Upper lobe of left lung (tissue), 6 donors: ENCODE results near the gene PPIA. TPM values are rescaled to one million over a fixed set of nuclear protein-coding genes. Genes with fewer than 3 reads are reported as not detected.

ENCODE experiments used
- ATAC-seq, 2 donors: fragments of 200-7000 bp; cut with Tn5 transposase; one replicate each; pipeline ENCODE4 v1.9.1; 2022; ENCODE audit warnings: mild to moderate bottlenecking in 2 of 2, moderate library complexity in 2 of 2; ENCODE audit not compliant: low FRiP score in 2 of 2
- DNase-seq, 2 donors: peaks; one replicate each; pipeline ENCODE4 v3.0.0-alpha.2; 2019 to 2020
- H3K27ac ChIP-seq, 4 donors: fragments of 200-600 bp; sonication (generic); one replicate each; pipeline ENCODE4 v1.5.1; 2016 to 2019
- H3K27me3 ChIP-seq, 4 donors: fragments of 200-600 bp; sonication (generic); one replicate each; pipeline ENCODE4 v1.5.1; 2017 to 2019
- H3K36me3 ChIP-seq, 4 donors: fragments of 200-600 bp; sonication (generic); one replicate each; pipeline ENCODE4 v1.5.1; 2016 to 2019
- H3K4me1 ChIP-seq, 4 donors: fragments of 200-600 bp; sonication (generic); one replicate each; pipeline ENCODE4 v1.5.1; 2018 to 2019
- H3K4me3 ChIP-seq, 4 donors: fragments of 200-600 bp; sonication (generic); one replicate each; pipeline ENCODE4 v1.5.1; 2017 to 2019; ENCODE audit warnings: mild to moderate bottlenecking in 2 of 4, moderate library complexity in 1 of 4
- H3K9me3 ChIP-seq, 4 donors: fragments of 200-600 bp; sonication (generic); one replicate each; pipeline ENCODE4 v1.5.1; 2018 to 2019
- CTCF ChIP-seq, 6 experiments: fragments of 450-650 bp in 4 of 6; fragments of 200-600 bp in 2 of 6; sonication (generic) in 2 of 6; IDR thresholded peaks; one replicate each; pipeline ENCODE4 v1.5.1; 2016 to 2019; ENCODE audit warnings: antibody characterized with exemption in 6 of 6
- EP300 ChIP-seq, 4 donors: sonication (generic); formaldehyde crosslinking; IDR thresholded peaks; one replicate each; pipeline ENCODE4 v1.5.1; 2017; ENCODE audit warnings: antibody characterized with exemption in 4 of 4, control low read depth in 2 of 4
- POLR2A ChIP-seq, 4 donors: fragments of 450-650 bp; IDR thresholded peaks; one replicate each; pipeline ENCODE4 v1.5.1; 2016 to 2017; ENCODE audit warnings: antibody characterized with exemption in 4 of 4, mild to moderate bottlenecking in 2 of 4
- POLR2AphosphoS5 ChIP-seq, 2 donors: sonication (generic); formaldehyde crosslinking; IDR thresholded peaks; one replicate each; pipeline ENCODE4 v1.5.1; 2017; ENCODE audit warnings: antibody characterized with exemption in 2 of 2
- WGBS, 2 donors: methylation state at CpG; one replicate each; pipeline ENCODE4 v1.1.5; 2017 to 2018; 5-methylcytosine and 5-hydroxymethylcytosine counted together
- total RNA-seq, 6 donors: library from RNA; depleted of rRNA in 4 of 6; stranded (reverse); fragments of >200 nt in 4 of 6; gene quantifications; one replicate each; pipeline versions ENCODE4 v1.1.0 to v1.2.1, GENCODE V29; 2016 to 2021
- donor health status: DM: no; HTN: no; CAD: no; lungs with moderate emphysema.
- donor health status: DM: no; HTN: yes; CAD: no; lungs with severe emphysema.

PPIA gene
- total RNA-seq, 6 donors from 2014 or later, result 351 to 1,606 (median 1,253) TPM

- H3K4me3 ChIP-seq, result no peak overlapping the region
- 87 to 94% methylated on average over 6 to 11 of the region's 11 CpGs for WGBS, 2 donors
- H3K27ac ChIP-seq, result no peak overlapping the region
- no peaks in the 10 kb centered on the region for H3K27me3 ChIP-seq
- ATAC-seq, result no peak
- H3K4me1 ChIP-seq, result peaks cover 32 to 37% (median 34%) of the 10 kb centered on the region in 4 donors
- no peak for TF ChIP-seq POLR2AphosphoS5 (IDR thresholded peaks at IDR 0.05)
- no peak for TF ChIP-seq CTCF (IDR thresholded peaks at IDR 0.05)
- TF ChIP-seq EP300 (IDR thresholded peaks at IDR 0.05), result no peak
- TF ChIP-seq POLR2A (IDR thresholded peaks at IDR 0.05), result no peak
- no peaks in the 10 kb centered on the region for H3K9me3 ChIP-seq
- peaks cover 28 to 68% (median 60%) of the 10 kb centered on the region in 4 donors for H3K36me3 ChIP-seq
- DNase-seq, result no peak
These were observed 30.1 kb upstream of the PPIA start for GRCh38 chr7:44766416-44766801.

- H3K36me3 ChIP-seq, result peaks cover 24 to 59% (median 52%) of the 10 kb centered on the region in 4 donors
- TF ChIP-seq POLR2AphosphoS5 (IDR thresholded peaks at IDR 0.05), result no peak
- TF ChIP-seq CTCF (IDR thresholded peaks at IDR 0.05), result no peak
- TF ChIP-seq POLR2A (IDR thresholded peaks at IDR 0.05), result no peak
- no peak for TF ChIP-seq EP300 (IDR thresholded peaks at IDR 0.05)
- no peaks in the 10 kb centered on the region for H3K27me3 ChIP-seq
- no peak for DNase-seq
- H3K9me3 ChIP-seq, result no peaks in the 10 kb centered on the region
- no peak for ATAC-seq
- WGBS, 2 donors, result 86 to 87% methylated on average over 12 to 19 of the region's 19 CpGs
- H3K4me3 ChIP-seq, result no peak overlapping the region
- peak overlapping the region in 2 of 4 donors; percentile 61 to 75 for H3K27ac ChIP-seq
- H3K4me1 ChIP-seq, result peaks cover 32 to 37% (median 34%) of the 10 kb centered on the region in 4 donors
These were observed 29.2 kb upstream of the PPIA start for GRCh38 chr7:44767134-44767911.

GRCh38 chr7:44767912-44768627 is 28.4 kb upstream of the PPIA start:
- peak overlapping the region; percentile 43 to 75 (median 66) for H3K27ac ChIP-seq
- peaks cover 32 to 37% (median 34%) of the 10 kb centered on the region in 4 donors for H3K4me1 ChIP-seq
- ATAC-seq (peak; percentile 38 to 65), DNase-seq (no peak)
- H3K27me3 ChIP-seq, result no peaks in the 10 kb centered on the region
- peak overlapping the region in 1 of 4 donors; percentile 3 for H3K4me3 ChIP-seq
- H3K36me3 ChIP-seq, result peaks cover 21 to 52% (median 45%) of the 10 kb centered on the region in 4 donors
- H3K9me3 ChIP-seq, result no peaks in the 10 kb centered on the region
- WGBS, 2 donors, result 31 to 48% methylated on average over 8 to 10 of the region's 12 CpGs
- TF ChIP-seq POLR2AphosphoS5 (IDR thresholded peaks at IDR 0.05), result peak in 1 of 2 donors; percentile 12
- TF ChIP-seq CTCF (IDR thresholded peaks at IDR 0.05), result no peak

GRCh38 chr7:44768628-44769371 is 27.7 kb upstream of the PPIA start:
- ATAC-seq (peak in 1 of 2 donors; percentile 2), DNase-seq (no peak)
- Histone ChIP-seq H3K27me3 (no peaks in the 10 kb centered on the region), H3K9me3 (no peaks in the 10 kb centered on the region), H3K36me3 (peaks cover 15 to 44% (median 38%) of the 10 kb centered on the region in 4 donors), H3K4me3 (peak overlapping the region in 1 of 4 donors; percentile 3), H3K4me1 (peaks cover 32 to 37% (median 34%) of the 10 kb centered on the region in 4 donors), H3K27ac (peak overlapping the region; percentile 47 to 75 (median 66))
- peak in 1 of 4 donors; percentile 5 for TF ChIP-seq POLR2A (IDR thresholded peaks at IDR 0.05)
- TF ChIP-seq EP300 (IDR thresholded peaks at IDR 0.05), result no peak
- WGBS, 2 donors, result 65 to 68% methylated on average over 11 of the region's 11 CpGs
